HTERT RPE-1 (cell line): ENCODE data around the gene ZNF587B.
"Not testable (repeated sequence)": the region's sequence is repeated elsewhere in the genome, so short reads cannot be mapped to it uniquely, and the experiment has no call there.

Source experiments
- in situ Hi-C: fragments of 300-500 bp; cut with MboI; formaldehyde crosslinking; loops from 4 replicates; pipeline ENCODE4 v1.14.3; 2020; ENCODE audit warnings: low sequenced_read_pairs

The ZNF587B gene

DNA sequence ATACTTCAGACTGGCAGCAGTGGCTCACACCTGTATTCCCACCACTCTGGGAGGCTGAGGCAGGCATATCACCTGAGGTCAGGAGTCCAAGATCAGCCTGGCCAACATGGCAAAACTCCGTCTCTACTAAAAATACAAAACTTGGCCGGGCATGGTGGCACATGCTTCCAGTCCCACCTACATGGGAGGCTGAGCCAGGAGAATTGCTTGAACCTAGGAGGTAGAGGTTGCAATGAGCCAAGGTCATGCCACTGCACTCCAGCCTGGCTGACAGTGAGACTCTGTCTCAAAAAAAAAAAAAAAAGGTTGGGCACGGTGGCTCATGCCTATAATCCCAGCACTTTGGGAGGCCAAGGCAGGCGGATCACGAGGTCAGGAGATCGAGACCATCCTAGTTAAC lies 39.6 kb downstream of the ZNF587B start:
- in situ Hi-C loops, result not testable (repeated sequence)

DNA sequence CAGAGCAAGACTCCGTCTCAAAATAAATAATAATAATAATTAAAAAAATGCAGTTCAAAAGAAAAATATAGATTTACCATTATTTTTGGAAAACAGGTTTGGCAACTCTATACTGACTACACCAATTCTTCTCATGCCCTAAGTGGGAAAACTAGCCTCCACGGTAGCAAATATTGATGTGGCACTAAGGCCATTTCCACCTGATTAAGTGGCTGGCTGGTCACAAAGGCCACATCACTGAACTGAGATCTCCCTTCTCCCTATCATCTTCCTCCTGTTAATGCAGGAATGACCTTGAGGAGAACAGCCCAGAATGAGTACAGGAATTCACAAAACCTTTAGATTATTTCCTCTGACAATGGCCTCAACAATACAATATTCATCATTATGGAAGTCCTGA lies 40.1 kb downstream of the ZNF587B start:
- in situ Hi-C loops, result no loop called here

DNA sequence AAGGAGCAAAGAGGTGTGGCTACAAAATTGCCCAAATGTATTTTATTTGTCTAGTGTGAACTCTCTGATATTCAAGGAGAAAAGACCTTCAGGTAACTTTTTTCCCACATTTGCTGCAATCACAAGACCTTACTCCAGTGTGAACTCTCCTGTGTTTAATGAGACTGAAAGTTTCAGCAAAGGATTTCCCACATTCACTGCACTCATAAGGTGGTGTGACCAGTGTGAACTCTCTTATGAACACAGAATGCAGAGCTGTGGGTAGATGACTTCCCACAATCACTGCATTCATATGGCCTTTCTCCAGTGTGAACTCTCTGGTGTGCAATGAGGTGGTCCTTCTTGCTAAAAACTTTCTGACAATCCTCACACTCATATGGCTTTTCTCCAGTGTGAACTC lies 42.4 kb downstream of the ZNF587B start:
- in situ Hi-C loops, result no loop called here

- in situ Hi-C loops, result not testable (repeated sequence)
These were observed 44.0 kb downstream of the ZNF587B start for GRCh38 chr19:57873883-57874799.

DNA sequence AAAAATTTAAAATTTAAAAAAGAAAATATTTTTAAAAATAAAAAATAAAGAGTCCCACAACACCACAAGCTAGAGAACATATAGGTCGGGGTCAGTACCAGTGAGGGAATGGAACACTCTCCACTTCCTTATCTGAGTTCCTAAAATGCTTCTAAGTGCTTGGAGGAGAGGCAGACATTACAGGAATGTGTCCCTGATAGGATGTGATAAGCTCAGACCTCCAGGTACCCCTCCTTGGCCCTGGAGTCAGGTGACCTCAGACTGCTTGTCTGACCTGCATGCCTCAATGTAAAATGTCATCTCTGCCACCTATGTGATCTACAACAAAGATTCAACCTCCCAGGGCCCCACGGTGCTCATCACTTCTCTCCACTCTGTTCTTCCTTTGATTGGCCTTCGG lies 55.9 kb downstream of the ZNF587B start:
- in situ Hi-C loops, result no loop called here

GRCh38 chr19:57887195-57887941 lies 57.3 kb downstream of the ZNF587B start:
- in situ Hi-C loops, result no loop called here

DNA sequence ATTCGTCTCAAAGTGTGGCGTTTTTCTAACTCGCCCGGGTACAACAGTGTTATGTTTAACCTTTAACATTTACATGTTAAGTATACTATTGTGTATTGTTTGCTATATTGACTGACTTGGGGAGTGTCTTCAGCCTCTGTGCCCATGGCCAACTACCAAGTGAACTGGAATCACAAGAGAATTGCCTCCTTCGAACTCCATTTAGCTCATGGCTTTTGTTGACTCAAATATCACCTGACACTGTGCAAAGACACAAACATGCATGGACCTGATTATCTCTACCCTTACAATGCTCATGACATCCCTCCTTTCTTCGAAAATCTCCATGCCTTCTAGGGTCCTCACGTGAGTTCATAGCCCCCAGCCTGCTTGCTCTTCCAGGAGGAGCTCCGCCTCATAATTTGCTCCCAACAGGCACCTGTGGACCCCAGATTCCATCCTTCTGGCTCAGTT lies 58.0 kb downstream of the ZNF587B start:
- in situ Hi-C loops, result no loop called here

- in situ Hi-C loops, result no loop called here
These were observed 58.6 kb downstream of the ZNF587B start, which contains the start of gene ZNF814 for GRCh38 chr19:57888560-57889231. Gene ZNF814, minus strand, starts transcription at chr19:57889037. Its CDS starts 235 bp downstream, at chr19:57888802.

GRCh38 chr19:57890706-57891105 lies 60.6 kb downstream of the ZNF587B start:
- in situ Hi-C loops, result not testable (repeated sequence)
